Panc1 (cell line): ENCODE measurements around the gene LRRC43. TPM values are rescaled to one million over a fixed set of nuclear protein-coding genes. Genes with fewer than 3 reads are reported as not detected.

Experiments used
- ATAC-seq: fragments of 200-7000 bp; cut with Tn5 transposase; 2 replicates; pipeline ENCODE4 v1.9.1; 2020; ENCODE audit warnings: mild to moderate bottlenecking, moderate library complexity
- BruUV-seq: library from RNA; stranded (reverse); fragments of 400-500 nt; replicated peaks from 2 replicates; lab custom pipeline; 2021; lab: Mats Ljungman, UMichigan
- CTCF ChIA-PET: fragments of 300-600 bp; sonication (Branson Sonifier 250); formaldehyde crosslinking; loops from one replicate; lab custom pipeline; 2022; ENCODE audit warnings: antibody characterized with exemption; lab: Charles Lee
- POLR2A ChIA-PET: fragments of 300-600 bp; sonication (Branson Sonifier 250); formaldehyde crosslinking; loops from one replicate; lab custom pipeline; 2022; ENCODE audit warnings: antibody characterized with exemption; lab: Charles Lee
- DNase-seq: peaks from one replicate; pipeline ENCODE4 v3.0.0-alpha.2; 2010; ENCODE audit warnings: low read depth, low spot score
- H3K27ac ChIP-seq: 2 replicates; pipeline ENCODE4 v1.5.1; 2011; ENCODE audit warnings: mild to moderate bottlenecking, low read length, inconsistent platforms
- H3K27me3 ChIP-seq: fragments of 200-500 bp; sonication (Bioruptor generic); 2 replicates; pipeline ENCODE4 v1.6.0; 2014; ENCODE audit warnings: low read length, inconsistent platforms; ENCODE audit not compliant: control insufficient read depth, insufficient read depth
- H3K36me3 ChIP-seq: fragments of 200-500 bp; sonication (Bioruptor generic); 2 replicates; pipeline ENCODE4 v1.5.1; 2014; ENCODE audit warnings: inconsistent platforms, mild to moderate bottlenecking, low read length, moderate library complexity; ENCODE audit not compliant: control insufficient read depth, insufficient read depth
- H3K4me1 ChIP-seq: 2 replicates; pipeline ENCODE4 v1.5.1; 2011; ENCODE audit warnings: inconsistent platforms, mild to moderate bottlenecking, low read length, moderate library complexity; ENCODE audit not compliant: control insufficient read depth, insufficient read depth
- H3K4me3 ChIP-seq, 2 experiments: 2 replicates each; pipeline ENCODE4 v1.5.1; 2011 to 2012; ENCODE audit warnings: low read depth in 2 of 2, low read length in 2 of 2, mild to moderate bottlenecking in 2 of 2, inconsistent platforms in 1 of 2, moderate library complexity in 1 of 2
- H3K9me3 ChIP-seq: fragments of 200-500 bp; sonication (Bioruptor generic); 2 replicates; pipeline ENCODE4 v1.5.1; 2014; ENCODE audit warnings: low read depth, mild to moderate bottlenecking, inconsistent platforms, low read length, moderate library complexity; ENCODE audit not compliant: control insufficient read depth, insufficient read depth
- POLR2AphosphoS5 ChIP-seq: IDR thresholded peaks from 2 replicates; pipeline ENCODE4 v1.6.1; 2012; ENCODE audit warnings: mild to moderate bottlenecking, low read depth, low read length, moderate library complexity
- SIN3A ChIP-seq: IDR thresholded peaks from 2 replicates; pipeline ENCODE4 v1.6.1; 2012; ENCODE audit warnings: low read depth, mild to moderate bottlenecking, low read length, moderate library complexity, borderline replicate concordance; ENCODE audit not compliant: insufficient read depth
- TCF7L2 ChIP-seq: IDR thresholded peaks from 2 replicates; pipeline ENCODE4 v1.6.1; 2011; ENCODE audit warnings: mild to moderate bottlenecking, low read depth, low read length, inconsistent platforms
- in situ Hi-C: cut with HindIII; loops from 2 replicates; pipeline ENCODE4 v1.10.0; 2016; ENCODE audit warnings: low sequenced_read_pairs, low pct_unique_long_range_greater_than_20kb
- intact Hi-C: fragments of 100-400 bp; cut with micrococcal nuclease; formaldehyde crosslinking; loops from one replicate; pipeline ENCODE4 v1.10.0; 2022; ENCODE audit not compliant: unreplicated experiment
- total RNA-seq: library from RNA; stranded (reverse); gene quantifications from one replicate; pipeline ENCODE4 v1.2.1, GENCODE V29; 2021; ENCODE audit not compliant: unreplicated experiment
- TF ChIP-seq, protein P1 (sequence below): fragments of 450-650 bp; IDR thresholded peaks from 2 replicates; pipeline ENCODE4 v1.5.1; 2017; ENCODE audit warnings: mild to moderate bottlenecking
- TF ChIP-seq, protein P2 (sequence below), 2 experiments: IDR thresholded peaks; 2 replicates each; pipeline ENCODE4 v1.6.1; 2011 to 2012; ENCODE audit warnings: low read depth in 2 of 2, control low read depth in 1 of 2, low read length in 1 of 2, mild to moderate bottlenecking in 1 of 2, moderate library complexity in 1 of 2; ENCODE audit not compliant: insufficient read depth in 1 of 2

LRRC43 gene
- total RNA-seq, 1 experiment from 2014 or later, result 1.5 TPM

DNA sequence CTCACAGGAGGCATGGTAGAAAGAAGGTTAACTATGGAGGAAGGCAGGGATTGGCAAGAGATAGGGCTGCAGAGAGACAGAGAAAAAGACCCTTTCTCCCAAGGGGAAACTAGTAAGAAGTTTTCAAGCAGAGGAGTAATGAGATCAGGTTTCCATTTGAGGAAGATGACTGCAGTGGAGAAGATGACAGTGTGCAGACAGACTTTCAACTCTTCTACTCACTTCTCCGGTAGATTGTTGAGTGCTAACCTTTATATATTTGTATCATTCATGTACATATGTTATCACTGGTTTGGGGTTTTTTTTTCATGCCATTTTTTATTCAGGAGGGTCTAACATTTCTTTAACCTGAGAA lies 14.7 kb downstream of the LRRC43 start:
- TF ChIP-seq POLR2AphosphoS5, result no peak
- TF ChIP-seq, protein P1, sequence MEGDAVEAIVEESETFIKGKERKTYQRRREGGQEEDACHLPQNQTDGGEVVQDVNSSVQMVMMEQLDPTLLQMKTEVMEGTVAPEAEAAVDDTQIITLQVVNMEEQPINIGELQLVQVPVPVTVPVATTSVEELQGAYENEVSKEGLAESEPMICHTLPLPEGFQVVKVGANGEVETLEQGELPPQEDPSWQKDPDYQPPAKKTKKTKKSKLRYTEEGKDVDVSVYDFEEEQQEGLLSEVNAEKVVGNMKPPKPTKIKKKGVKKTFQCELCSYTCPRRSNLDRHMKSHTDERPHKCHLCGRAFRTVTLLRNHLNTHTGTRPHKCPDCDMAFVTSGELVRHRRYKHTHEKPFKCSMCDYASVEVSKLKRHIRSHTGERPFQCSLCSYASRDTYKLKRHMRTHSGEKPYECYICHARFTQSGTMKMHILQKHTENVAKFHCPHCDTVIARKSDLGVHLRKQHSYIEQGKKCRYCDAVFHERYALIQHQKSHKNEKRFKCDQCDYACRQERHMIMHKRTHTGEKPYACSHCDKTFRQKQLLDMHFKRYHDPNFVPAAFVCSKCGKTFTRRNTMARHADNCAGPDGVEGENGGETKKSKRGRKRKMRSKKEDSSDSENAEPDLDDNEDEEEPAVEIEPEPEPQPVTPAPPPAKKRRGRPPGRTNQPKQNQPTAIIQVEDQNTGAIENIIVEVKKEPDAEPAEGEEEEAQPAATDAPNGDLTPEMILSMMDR, result no peak
- no peak for TF ChIP-seq SIN3A
- TF ChIP-seq, protein P2, sequence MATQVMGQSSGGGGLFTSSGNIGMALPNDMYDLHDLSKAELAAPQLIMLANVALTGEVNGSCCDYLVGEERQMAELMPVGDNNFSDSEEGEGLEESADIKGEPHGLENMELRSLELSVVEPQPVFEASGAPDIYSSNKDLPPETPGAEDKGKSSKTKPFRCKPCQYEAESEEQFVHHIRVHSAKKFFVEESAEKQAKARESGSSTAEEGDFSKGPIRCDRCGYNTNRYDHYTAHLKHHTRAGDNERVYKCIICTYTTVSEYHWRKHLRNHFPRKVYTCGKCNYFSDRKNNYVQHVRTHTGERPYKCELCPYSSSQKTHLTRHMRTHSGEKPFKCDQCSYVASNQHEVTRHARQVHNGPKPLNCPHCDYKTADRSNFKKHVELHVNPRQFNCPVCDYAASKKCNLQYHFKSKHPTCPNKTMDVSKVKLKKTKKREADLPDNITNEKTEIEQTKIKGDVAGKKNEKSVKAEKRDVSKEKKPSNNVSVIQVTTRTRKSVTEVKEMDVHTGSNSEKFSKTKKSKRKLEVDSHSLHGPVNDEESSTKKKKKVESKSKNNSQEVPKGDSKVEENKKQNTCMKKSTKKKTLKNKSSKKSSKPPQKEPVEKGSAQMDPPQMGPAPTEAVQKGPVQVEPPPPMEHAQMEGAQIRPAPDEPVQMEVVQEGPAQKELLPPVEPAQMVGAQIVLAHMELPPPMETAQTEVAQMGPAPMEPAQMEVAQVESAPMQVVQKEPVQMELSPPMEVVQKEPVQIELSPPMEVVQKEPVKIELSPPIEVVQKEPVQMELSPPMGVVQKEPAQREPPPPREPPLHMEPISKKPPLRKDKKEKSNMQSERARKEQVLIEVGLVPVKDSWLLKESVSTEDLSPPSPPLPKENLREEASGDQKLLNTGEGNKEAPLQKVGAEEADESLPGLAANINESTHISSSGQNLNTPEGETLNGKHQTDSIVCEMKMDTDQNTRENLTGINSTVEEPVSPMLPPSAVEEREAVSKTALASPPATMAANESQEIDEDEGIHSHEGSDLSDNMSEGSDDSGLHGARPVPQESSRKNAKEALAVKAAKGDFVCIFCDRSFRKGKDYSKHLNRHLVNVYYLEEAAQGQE (IDR thresholded peaks at IDR 0.05; ENCODE audit: insufficient read depth in 1 of 2, low read depth in 2 of 2, low read length in 1 of 2), result no peak
- no peak for TF ChIP-seq TCF7L2
- ChIA-PET CTCF (no interaction called here), POLR2A (no interaction called here)
- Histone ChIP-seq H3K9me3 (no peaks in the 10 kb centered on the region), H3K27ac (no peak overlapping the region), H3K27me3 (no peaks in the 10 kb centered on the region), H3K4me1 (peaks cover 3% of the 10 kb centered on the region; the same call in 1 of the 2 replicates), H3K4me3 (no peak overlapping the region), H3K36me3 (no peaks in the 10 kb centered on the region)
- DNase-seq, result no peak
- intact Hi-C loops, result no loop called here
- BruUV-seq, result no TSS peak
- ATAC-seq, result no peak
- in situ Hi-C loops, result no loop called here

DNA sequence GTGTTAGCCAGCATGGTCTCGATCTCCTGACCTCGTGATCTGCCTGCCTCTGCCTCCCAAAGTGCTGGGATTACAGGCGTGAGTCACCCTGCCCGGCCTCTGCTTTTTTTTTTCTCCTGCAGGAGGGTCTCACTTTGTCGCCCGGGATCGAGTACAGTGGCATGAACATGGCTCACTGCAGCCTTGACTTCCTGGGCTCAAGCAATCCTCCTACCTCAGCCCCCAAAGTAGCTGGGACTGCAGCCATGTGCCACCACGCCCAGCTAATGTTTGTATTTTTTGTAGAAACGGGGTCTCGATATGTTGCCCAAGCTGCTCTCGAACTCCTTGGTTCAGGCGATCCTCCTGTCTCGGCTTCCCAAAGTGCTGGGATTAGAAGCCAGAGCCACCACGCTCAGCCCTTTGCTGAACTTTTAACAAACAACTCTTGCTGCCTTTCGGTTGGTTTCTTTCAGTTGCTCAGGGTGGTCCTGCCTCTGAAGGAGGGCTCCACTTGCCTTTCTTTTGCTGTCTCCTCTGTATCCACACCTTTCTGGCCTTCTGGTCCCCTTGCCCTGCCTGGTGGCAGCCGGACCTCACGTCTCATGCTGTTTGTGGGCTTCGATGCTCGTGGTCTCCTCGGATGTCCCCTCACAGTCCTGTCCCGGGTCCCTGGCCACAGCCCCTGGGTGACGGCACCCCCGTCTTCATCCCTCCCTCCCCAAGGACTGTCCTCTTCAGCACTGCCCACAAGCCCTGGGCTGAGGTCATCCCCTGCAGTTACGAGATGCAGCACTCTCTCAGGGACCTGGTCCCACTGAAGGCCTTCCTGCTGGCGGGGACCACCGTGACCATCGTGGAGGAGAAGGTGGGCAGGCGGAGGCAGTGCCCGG lies 16.8 kb downstream of the LRRC43 start:
- Histone ChIP-seq H3K27ac (no peak overlapping the region), H3K9me3 (no peaks in the 10 kb centered on the region), H3K4me1 (peaks cover 7% of the 10 kb centered on the region; the same call in 1 of the 2 replicates), H3K27me3 (no peaks in the 10 kb centered on the region), H3K4me3 (no peak overlapping the region), H3K36me3 (no peaks in the 10 kb centered on the region)
- POLR2A ChIA-PET, result no interaction called here
- DNase-seq (no peak), ATAC-seq (no peak)
- CTCF ChIA-PET, result interaction anchor here (0.7 kb wide), 1 partner anchor 58 kb away, joined by 11 read pairs; no protein-coding TSS in a partner anchor
- in situ Hi-C loops, result no loop called here
- intact Hi-C loops, result no loop called here
- BruUV-seq, result no TSS peak
- TF ChIP-seq TCF7L2 (no peak), SIN3A (no peak)
- TF ChIP-seq, protein P1, result no peak
- TF ChIP-seq, protein P2 (IDR thresholded peaks at IDR 0.05; ENCODE audit: insufficient read depth in 1 of 2, low read depth in 2 of 2, low read length in 1 of 2), result no peak
